SH-SY5Y (cell line): Measurements from ENCODE around the gene ARHGAP45.

Experiments used
- GATA2 ChIP-seq: IDR thresholded peaks from 2 replicates; pipeline ENCODE4 v1.6.1; 2011; ENCODE audit warnings: mild to moderate bottlenecking, low read depth, low read length
- GATA3 ChIP-seq: IDR thresholded peaks from 2 replicates; pipeline ENCODE4 v1.6.1; 2011; ENCODE audit warnings: low read depth, mild to moderate bottlenecking, low read length, moderate library complexity

DNA sequence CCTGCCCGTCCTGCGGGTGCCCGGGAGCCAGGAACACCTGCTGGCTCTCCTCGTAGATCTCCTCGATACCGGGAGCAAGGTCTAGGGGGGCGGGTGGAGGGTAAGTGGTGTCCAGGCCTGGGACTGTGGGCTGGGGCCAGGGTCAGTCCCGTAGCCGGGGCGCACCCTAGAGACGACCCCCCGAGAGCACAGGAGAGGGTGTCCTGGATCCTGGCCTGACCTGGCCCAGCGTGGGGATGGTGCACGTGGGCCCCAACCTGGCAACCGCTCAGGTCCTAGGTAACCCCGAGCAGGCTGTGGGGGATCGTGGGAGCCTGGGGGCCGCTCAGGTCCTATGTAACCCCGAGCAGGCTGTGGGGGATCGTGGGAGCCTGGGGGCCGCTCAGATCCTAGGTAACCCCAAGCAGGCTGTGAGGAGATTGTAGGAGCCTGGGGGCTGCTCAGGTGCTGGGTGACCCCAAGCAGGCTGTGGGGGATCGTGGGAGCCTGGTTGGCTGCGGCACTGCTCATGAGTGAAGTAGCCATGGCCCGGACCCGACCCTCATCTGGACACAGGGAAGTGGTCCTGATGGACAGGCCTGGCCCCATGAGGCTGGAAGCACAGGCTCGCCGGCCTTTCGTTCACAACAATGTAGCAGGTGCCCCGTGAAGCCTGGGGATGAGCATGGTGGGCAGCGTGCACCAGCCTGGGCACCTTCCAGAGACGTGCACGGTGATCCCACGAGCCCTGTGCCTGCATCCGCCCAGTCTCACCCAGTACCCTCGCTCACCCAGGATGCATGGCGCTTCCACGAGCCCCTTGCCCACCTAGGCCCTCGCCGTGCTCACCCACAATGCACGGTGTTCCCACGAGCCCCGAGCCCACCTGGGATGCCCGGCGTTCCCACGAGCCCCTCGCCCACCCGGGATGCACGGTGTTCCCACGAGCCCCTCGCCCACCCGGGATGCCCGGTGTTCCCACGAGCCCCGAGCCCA lies 43.0 kb downstream of the ARHGAP45 start:
- TF ChIP-seq GATA2 (no peak), GATA3 (no peak)
